ENCODE measurements around the gene SIX3. TPM values are rescaled to one million over a fixed set of nuclear protein-coding genes. Genes with fewer than 3 reads are reported as not detected.

SIX3 gene
- total and polyA plus RNA-seq, 4 experiments from 2014 or later: not detected

GRCh38 chr2:44954889-44955592 is 13.5 kb downstream of the SIX3 start:
- Mint-ChIP-seq H3K4me3 (peak overlapping the region in 7 of 8 donors; percentile 17 to 77 (median 29)), H3K36me3 (no peaks in the 10 kb centered on the region), H3K27ac (peak overlapping the region in 1 of 7 donors; percentile 40), H3K27me3 (peaks cover 37 to 60% of the 10 kb centered on the region in 2 donors), H3K4me1 (peaks cover 13 to 39% (median 29%) of the 10 kb centered on the region in 4 donors), H3K9me3 (peaks cover 0 to 2% (median 0%) of the 10 kb centered on the region in 8 donors)
- no peak for DNase-seq
- H3K27ac ChIP-seq (ENCODE audit: low read depth, low read length): no peak overlapping the region
- intact Hi-C loops (cut with micrococcal nuclease): loop anchor here (1.0 to 5.0 kb wide), 4 partner anchors 476 to 1003 kb away; no protein-coding TSS in a partner anchor
- no peaks in the 10 kb centered on the region for H3K36me3 ChIP-seq (ENCODE audit: insufficient read depth, low read length)
- peaks cover 13% of the 10 kb centered on the region for H3K4me1 ChIP-seq (ENCODE audit: insufficient read depth, low read length)
- no peaks in the 10 kb centered on the region for H3K9me3 ChIP-seq (ENCODE audit: control insufficient read depth in 1 of 2, low read length in 2 of 2)
- H3K27me3 ChIP-seq (ENCODE audit: insufficient read depth, low read length): peaks cover 14% of the 10 kb centered on the region
- ChIA-PET POLR2A (ENCODE audit: partially characterized antibody) (no interaction called here), CTCF (ENCODE audit: partially characterized antibody) (interaction anchor here (0.7 to 6.3 kb wide), 22 partner anchors 8 to 914 kb away, joined by 3 to 44 read pairs (median 4); no protein-coding TSS in a partner anchor)
- H3K4me3 ChIP-seq (ENCODE audit: low read length in 2 of 2): no peak overlapping the region

- peaks cover 11 to 36% (median 24%) of the 10 kb centered on the region in 4 donors for H3K4me1 Mint-ChIP-seq
- peaks cover 0 to 2% (median 0%) of the 10 kb centered on the region in 8 donors for H3K9me3 Mint-ChIP-seq
- peaks cover 30 to 57% of the 10 kb centered on the region in 2 donors for H3K27me3 Mint-ChIP-seq
- ChIA-PET CTCF (ENCODE audit: partially characterized antibody) (interaction anchor here (0.7 to 6.3 kb wide), 26 partner anchors 8 to 1078 kb away, joined by 3 to 44 read pairs (median 4); no protein-coding TSS in a partner anchor), POLR2A (ENCODE audit: partially characterized antibody) (no interaction called here)
- peak overlapping the region in 2 of 8 donors; percentile 6 to 76 for H3K4me3 Mint-ChIP-seq
- Histone ChIP-seq H3K4me3 (ENCODE audit: low read length in 2 of 2) (no peak overlapping the region), H3K36me3 (ENCODE audit: insufficient read depth, low read length) (no peaks in the 10 kb centered on the region), H3K9me3 (ENCODE audit: control insufficient read depth in 1 of 2, low read length in 2 of 2) (no peaks in the 10 kb centered on the region), H3K4me1 (ENCODE audit: insufficient read depth, low read length) (peaks cover 13% of the 10 kb centered on the region), H3K27ac (ENCODE audit: low read depth, low read length) (no peak overlapping the region), H3K27me3 (ENCODE audit: insufficient read depth, low read length) (peaks cover 9% of the 10 kb centered on the region)
- no peaks in the 10 kb centered on the region for H3K36me3 Mint-ChIP-seq
- intact Hi-C loops (cut with micrococcal nuclease): loop anchor here (1.0 to 5.0 kb wide), 4 partner anchors 476 to 1003 kb away; no protein-coding TSS in a partner anchor
- no peak overlapping the region for H3K27ac Mint-ChIP-seq
- peak; percentile 51 to 58 (median 57) for DNase-seq
Measured at GRCh38 chr2:44955593-44956392, 14.3 kb downstream of the SIX3 start.

- no peaks in the 10 kb centered on the region for H3K9me3 ChIP-seq (ENCODE audit: control insufficient read depth in 1 of 2, low read length in 2 of 2)
- ChIA-PET POLR2A (ENCODE audit: partially characterized antibody) (no interaction called here), CTCF (ENCODE audit: partially characterized antibody) (interaction anchor here (0.9 to 6.3 kb wide), 16 partner anchors 7 to 1079 kb away, joined by 3 to 44 read pairs (median 6); no protein-coding TSS in a partner anchor)
- H3K4me1 ChIP-seq (ENCODE audit: insufficient read depth, low read length): peaks cover 13% of the 10 kb centered on the region
- intact Hi-C loops (cut with micrococcal nuclease): loop anchor here (5.0 kb wide), 2 partner anchors 715 to 1005 kb away; no protein-coding TSS in a partner anchor
- Mint-ChIP-seq H3K4me3 (no peak overlapping the region), H3K9me3 (peaks cover 0 to 2% (median 0%) of the 10 kb centered on the region in 8 donors), H3K36me3 (no peaks in the 10 kb centered on the region), H3K27ac (no peak overlapping the region), H3K27me3 (peaks cover 25 to 50% of the 10 kb centered on the region in 2 donors), H3K4me1 (peaks cover 8 to 32% (median 21%) of the 10 kb centered on the region in 4 donors)
- no peaks in the 10 kb centered on the region for H3K36me3 ChIP-seq (ENCODE audit: insufficient read depth, low read length)
- no peak overlapping the region for H3K27ac ChIP-seq (ENCODE audit: low read depth, low read length)
- H3K4me3 ChIP-seq (ENCODE audit: low read length in 2 of 2): no peak overlapping the region
- no peak for DNase-seq
- peaks cover 9% of the 10 kb centered on the region for H3K27me3 ChIP-seq (ENCODE audit: insufficient read depth, low read length)
Measured at GRCh38 chr2:44956843-44957242, 15.3 kb downstream of the SIX3 start.

GRCh38 chr2:44957656-44958327 is 16.3 kb downstream of the SIX3 start:
- no peak overlapping the region for H3K4me3 ChIP-seq (ENCODE audit: low read length in 2 of 2)
- POLR2A ChIA-PET (ENCODE audit: partially characterized antibody): no interaction called here
- H3K9me3 Mint-ChIP-seq: peaks cover 0 to 2% (median 0%) of the 10 kb centered on the region in 8 donors
- H3K27ac ChIP-seq (ENCODE audit: low read depth, low read length): no peak overlapping the region
- no peaks in the 10 kb centered on the region for H3K36me3 Mint-ChIP-seq
- CTCF ChIA-PET (ENCODE audit: partially characterized antibody): interaction anchor here (0.8 to 6.3 kb wide), 8 partner anchors 14 to 914 kb away, joined by 3 to 44 read pairs (median 6); no protein-coding TSS in a partner anchor
- H3K36me3 ChIP-seq (ENCODE audit: insufficient read depth, low read length): no peaks in the 10 kb centered on the region
- no peak for DNase-seq
- peaks cover 9% of the 10 kb centered on the region for H3K27me3 ChIP-seq (ENCODE audit: insufficient read depth, low read length)
- intact Hi-C loops (cut with micrococcal nuclease): loop anchor here (5.0 kb wide), 2 partner anchors 715 to 1005 kb away; no protein-coding TSS in a partner anchor
- no peak overlapping the region for H3K27ac Mint-ChIP-seq
- peaks cover 6 to 27% (median 18%) of the 10 kb centered on the region in 4 donors for H3K4me1 Mint-ChIP-seq
- peaks cover 25 to 49% of the 10 kb centered on the region in 2 donors for H3K27me3 Mint-ChIP-seq
- no peak overlapping the region for H3K4me3 Mint-ChIP-seq
- peaks cover 13% of the 10 kb centered on the region for H3K4me1 ChIP-seq (ENCODE audit: insufficient read depth, low read length)
- no peaks in the 10 kb centered on the region for H3K9me3 ChIP-seq (ENCODE audit: control insufficient read depth in 1 of 2, low read length in 2 of 2)

- Histone ChIP-seq H3K27me3 (ENCODE audit: insufficient read depth, low read length) (peaks cover 4% of the 10 kb centered on the region), H3K4me3 (ENCODE audit: low read length in 2 of 2) (no peak overlapping the region), H3K9me3 (ENCODE audit: control insufficient read depth in 1 of 2, low read length in 2 of 2) (no peaks in the 10 kb centered on the region), H3K36me3 (ENCODE audit: insufficient read depth, low read length) (no peaks in the 10 kb centered on the region), H3K4me1 (ENCODE audit: insufficient read depth, low read length) (peaks cover 12% of the 10 kb centered on the region), H3K27ac (ENCODE audit: low read depth, low read length) (no peak overlapping the region)
- H3K36me3 Mint-ChIP-seq: no peaks in the 10 kb centered on the region
- ChIA-PET CTCF (ENCODE audit: partially characterized antibody) (interaction anchor here (1.4 to 6.3 kb wide), 3 partner anchors 10 to 871 kb away, joined by 3 to 44 read pairs (median 4); no protein-coding TSS in a partner anchor), POLR2A (ENCODE audit: partially characterized antibody) (no interaction called here)
- H3K4me1 Mint-ChIP-seq: peaks cover 2 to 13% (median 9%) of the 10 kb centered on the region in 4 donors
- H3K27me3 Mint-ChIP-seq: peaks cover 16 to 34% of the 10 kb centered on the region in 2 donors
- no peak overlapping the region for H3K4me3 Mint-ChIP-seq
- intact Hi-C loops (cut with micrococcal nuclease): loop anchor here (5.0 kb wide), 2 partner anchors 718 to 1008 kb away; no protein-coding TSS in a partner anchor
- H3K27ac Mint-ChIP-seq: no peak overlapping the region
- peaks cover 0 to 2% (median 0%) of the 10 kb centered on the region in 8 donors for H3K9me3 Mint-ChIP-seq
- DNase-seq: no peak
Measured at GRCh38 chr2:44959855-44960254, 18.4 kb downstream of the SIX3 start.

GRCh38 chr2:44960871-44961270 is 19.4 kb downstream of the SIX3 start:
- DNase-seq: no peak
- CTCF ChIA-PET (ENCODE audit: partially characterized antibody): no interaction called here
- H3K4me3 ChIP-seq (ENCODE audit: low read length in 2 of 2): no peak overlapping the region
- H3K9me3 ChIP-seq (ENCODE audit: control insufficient read depth in 1 of 2, low read length in 2 of 2): no peaks in the 10 kb centered on the region
- Mint-ChIP-seq H3K27me3 (peaks cover 13 to 31% of the 10 kb centered on the region in 2 donors), H3K36me3 (no peaks in the 10 kb centered on the region), H3K4me1 (peaks cover 0 to 3% (median 2%) of the 10 kb centered on the region in 4 donors), H3K27ac (no peak overlapping the region), H3K9me3 (peaks cover 0 to 1% (median 0%) of the 10 kb centered on the region in 8 donors), H3K4me3 (no peak overlapping the region)
- H3K36me3 ChIP-seq (ENCODE audit: insufficient read depth, low read length): no peaks in the 10 kb centered on the region
- no peak overlapping the region for H3K27ac ChIP-seq (ENCODE audit: low read depth, low read length)
- H3K4me1 ChIP-seq (ENCODE audit: insufficient read depth, low read length): peaks cover 2% of the 10 kb centered on the region
- POLR2A ChIA-PET (ENCODE audit: partially characterized antibody): no interaction called here
- intact Hi-C loops (cut with micrococcal nuclease): no loop called here
- no peaks in the 10 kb centered on the region for H3K27me3 ChIP-seq (ENCODE audit: insufficient read depth, low read length)

Data from CD4-positive, alpha-beta memory T cell (primary cell).